CD4-positive, alpha-beta memory T cell (primary cell): ENCODE data around the gene RETREG3. TPM values are rescaled to one million over a fixed set of nuclear protein-coding genes. Genes with fewer than 3 reads are reported as not detected.
"Not testable (repeated sequence)": the region's sequence is repeated elsewhere in the genome, so short reads cannot be mapped to it uniquely, and the experiment has no call there.

ENCODE experiments used
- CTCF ChIA-PET: fragments of 350-600 bp; sonication (Branson Sonifier 250); formaldehyde crosslinking; loops from one replicate; lab custom pipeline; 2021; ENCODE audit warnings: inconsistent platforms; ENCODE audit not compliant: partially characterized antibody; lab: Charles Lee
- POLR2A ChIA-PET: fragments of 350-600 bp; sonication (Branson Sonifier 250); formaldehyde crosslinking; loops from one replicate; lab custom pipeline; 2021; ENCODE audit not compliant: partially characterized antibody; lab: Charles Lee
- DNase-seq, 5 donors: peaks; one replicate each; pipeline versions ENCODE4 v3.0.0 to v3.0.0-alpha.2; 2020 to 2022; ENCODE audit warnings: mixed read lengths in 1 of 5
- H3K27ac ChIP-seq: one replicate; pipeline ENCODE4 v1.7.0; 2013; ENCODE audit warnings: low read depth, low read length
- H3K27me3 ChIP-seq: 2 replicates; pipeline ENCODE4 v1.7.0; 2013; ENCODE audit warnings: mild to moderate bottlenecking, low read length, moderate library complexity; ENCODE audit not compliant: insufficient read depth
- H3K36me3 ChIP-seq: 2 replicates; pipeline ENCODE4 v1.7.0; 2013; ENCODE audit warnings: mild to moderate bottlenecking, low read length, moderate library complexity; ENCODE audit not compliant: insufficient read depth
- H3K4me1 ChIP-seq: 2 replicates; pipeline ENCODE4 v1.7.0; 2013; ENCODE audit warnings: mild to moderate bottlenecking, low read length, moderate library complexity; ENCODE audit not compliant: insufficient read depth
- H3K4me3 ChIP-seq, 2 donors: one replicate each; pipeline ENCODE4 v1.7.0; 2013; ENCODE audit warnings: low read length in 2 of 2, mild to moderate bottlenecking in 1 of 2
- H3K9me3 ChIP-seq, 2 donors: one replicate each; pipeline ENCODE4 v1.7.0; 2013; ENCODE audit warnings: low read length in 2 of 2, control low read depth in 1 of 2; ENCODE audit not compliant: control insufficient read depth in 1 of 2
- H3K27ac Mint-ChIP-seq, 7 donors: one replicate each; pipeline ENCODE4 v1.8.0; 2020 to 2021; ENCODE audit warnings: mixed read lengths in 7 of 7, mild to moderate bottlenecking in 6 of 7, inconsistent platforms in 3 of 7, moderate library complexity in 3 of 7
- H3K27me3 Mint-ChIP-seq, 2 donors: one replicate each; pipeline ENCODE4 v1.8.0; 2020 to 2021; ENCODE audit warnings: mixed read lengths in 2 of 2
- H3K36me3 Mint-ChIP-seq, 2 donors: one replicate each; pipeline ENCODE4 v1.8.0; 2020 to 2021; ENCODE audit warnings: mixed read lengths in 2 of 2, inconsistent platforms in 1 of 2, mild to moderate bottlenecking in 1 of 2
- H3K4me1 Mint-ChIP-seq, 4 donors: one replicate each; pipeline ENCODE4 v1.8.0; 2020 to 2021; ENCODE audit warnings: mixed read lengths in 4 of 4, mild to moderate bottlenecking in 1 of 4
- H3K4me3 Mint-ChIP-seq, 8 donors: one replicate each; pipeline ENCODE4 v1.8.0; 2020 to 2021; ENCODE audit warnings: mixed read lengths in 8 of 8, mild to moderate bottlenecking in 7 of 8, moderate library complexity in 6 of 8, inconsistent platforms in 3 of 8
- H3K9me3 Mint-ChIP-seq, 8 donors: one replicate each; pipeline ENCODE4 v1.8.0; 2020 to 2021; ENCODE audit warnings: mixed read lengths in 8 of 8, mild to moderate bottlenecking in 5 of 8, inconsistent platforms in 3 of 8, moderate library complexity in 1 of 8
- intact Hi-C: fragments of 100-400 bp; cut with micrococcal nuclease; formaldehyde crosslinking; loops from one replicate; pipeline ENCODE4 v1.15.1; 2023
- polyA plus RNA-seq, 2 donors: library from polyadenylated mRNA; unstranded; fragments of 300-500 nt; fragmentation: Illumina TruSeq; gene quantifications; one replicate each; pipeline ENCODE4 v1.2.3, GENCODE V29; 2021
- total RNA-seq, 2 experiments: library from RNA; stranded (reverse); gene quantifications; one replicate each; pipeline ENCODE4 v1.2.3, GENCODE V29; 2021

The RETREG3 gene
- total and polyA plus RNA-seq, 4 experiments from 2014 or later, result 106 to 134 (median 126) TPM

- H3K9me3 Mint-ChIP-seq, result no peaks in the 10 kb centered on the region
- CTCF ChIA-PET, result interaction anchor here (0.5 to 3.6 kb wide), 20 partner anchors 10 to 131 kb away, joined by 3 to 25 read pairs (median 4); partner anchors contain the start of genes NAGLU, PSMC3IP, RETREG3 and TUBG1
- peak overlapping the region in 5 of 8 donors; percentile 36 to 59 (median 56) for H3K4me3 Mint-ChIP-seq
- no peak overlapping the region for H3K27ac Mint-ChIP-seq
- Histone ChIP-seq H3K9me3 (no peaks in the 10 kb centered on the region), H3K27me3 (no peaks in the 10 kb centered on the region), H3K4me1 (peaks cover 7% of the 10 kb centered on the region), H3K36me3 (no peaks in the 10 kb centered on the region), H3K4me3 (peak overlapping the region in 1 of 2 donors; percentile 45), H3K27ac (no peak overlapping the region)
- no peaks in the 10 kb centered on the region for H3K36me3 Mint-ChIP-seq
- intact Hi-C loops, result no loop called here
- H3K27me3 Mint-ChIP-seq, result no peaks in the 10 kb centered on the region
- peak; percentile 62 to 79 (median 69) for DNase-seq
- POLR2A ChIA-PET, result interaction anchor here (0.5 to 2.8 kb wide), 8 partner anchors 9 to 225 kb away, joined by 3 to 22 read pairs (median 6); partner anchors contain the start of genes NAGLU, PSMC3IP and VPS25
- peaks cover 6 to 22% (median 10%) of the 10 kb centered on the region in 4 donors for H3K4me1 Mint-ChIP-seq
Measured at GRCh38 chr17:42548070-42548837, 60.9 kb downstream of the RETREG3 start.

DNA sequence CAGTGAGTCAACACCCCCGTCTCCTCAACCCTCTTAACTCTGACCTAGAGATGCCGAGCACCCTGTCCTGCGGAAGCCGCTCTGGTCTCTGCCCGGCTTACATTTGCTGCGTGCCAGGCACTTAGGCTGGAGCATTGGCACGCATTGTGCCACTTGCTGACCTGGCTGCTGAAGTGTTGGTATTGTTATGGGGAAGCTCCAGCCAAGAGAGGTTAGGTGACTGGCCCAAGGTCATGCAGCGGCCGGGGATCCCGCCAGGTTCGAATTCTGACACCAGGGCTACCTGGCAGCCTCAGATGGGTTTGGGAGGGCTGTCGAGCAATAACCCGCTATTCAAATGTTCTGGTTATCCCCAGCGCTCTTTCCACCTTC lies 61.5 kb downstream of the RETREG3 start:
- POLR2A ChIA-PET, result interaction anchor here (1.0 to 2.8 kb wide), 5 partner anchors 9 to 30 kb away, joined by 5 to 22 read pairs (median 6); partner anchors contain the start of genes NAGLU and PSMC3IP

DNA sequence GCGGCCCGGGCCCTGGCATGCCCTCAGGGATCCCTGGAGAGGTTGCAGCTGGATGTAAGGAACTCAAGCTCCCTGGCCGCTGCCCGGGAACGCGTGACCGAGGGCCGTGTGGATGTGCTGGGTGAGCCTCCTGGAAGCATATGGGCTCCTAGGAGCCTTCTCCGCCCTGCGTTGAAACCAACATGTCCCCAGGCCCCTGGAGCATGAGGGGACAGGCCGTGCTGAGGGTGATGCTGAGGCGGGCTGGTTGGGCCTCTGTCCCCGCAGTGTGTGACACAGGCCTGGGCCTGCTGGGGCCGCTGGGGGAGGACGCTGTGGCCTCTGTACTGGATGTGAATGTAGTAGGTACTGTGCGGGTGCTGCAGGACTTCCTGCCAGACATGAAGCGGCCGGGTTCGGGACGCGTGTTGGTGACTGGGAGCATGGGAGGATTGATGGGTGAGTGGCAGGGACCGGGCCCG lies 62.1 kb downstream of the RETREG3 start:
- Histone ChIP-seq H3K27ac (no peak overlapping the region), H3K36me3 (no peaks in the 10 kb centered on the region), H3K9me3 (no peaks in the 10 kb centered on the region), H3K4me1 (peaks cover 7% of the 10 kb centered on the region), H3K27me3 (no peaks in the 10 kb centered on the region), H3K4me3 (no peak overlapping the region)
- ChIA-PET POLR2A (interaction anchor here (0.6 to 2.8 kb wide), 2 partner anchors 9 to 11 kb away, joined by 4 to 22 read pairs; partner anchors contain the start of gene NAGLU), CTCF (interaction anchor here (0.7 to 3.6 kb wide), 5 partner anchors 9 to 43 kb away, joined by 3 to 25 read pairs (median 5); partner anchors contain the start of gene PSMC3IP)
- Mint-ChIP-seq H3K4me1 (peaks cover 6 to 14% (median 10%) of the 10 kb centered on the region in 4 donors), H3K27me3 (no peaks in the 10 kb centered on the region), H3K36me3 (no peaks in the 10 kb centered on the region), H3K9me3 (no peaks in the 10 kb centered on the region), H3K4me3 (peak overlapping the region in 1 of 8 donors; percentile 16), H3K27ac (no peak overlapping the region)
- no peak for DNase-seq
- intact Hi-C loops, result no loop called here

More for the DNA sequence above, 61.5 kb downstream of the RETREG3 start:
- no peaks in the 10 kb centered on the region for H3K9me3 ChIP-seq
- no peaks in the 10 kb centered on the region for H3K9me3 Mint-ChIP-seq
- H3K4me3 Mint-ChIP-seq, result peak overlapping the region in 2 of 8 donors; percentile 46 to 55
- peaks cover 7% of the 10 kb centered on the region for H3K4me1 ChIP-seq
- H3K27ac ChIP-seq, result no peak overlapping the region
- no peaks in the 10 kb centered on the region for H3K27me3 Mint-ChIP-seq
- H3K27ac Mint-ChIP-seq, result no peak overlapping the region
- intact Hi-C loops, result no loop called here
- H3K36me3 ChIP-seq, result no peaks in the 10 kb centered on the region
- H3K4me3 ChIP-seq, result no peak overlapping the region
- DNase-seq, result no peak
- H3K4me1 Mint-ChIP-seq, result peaks cover 6 to 16% (median 10%) of the 10 kb centered on the region in 4 donors
- H3K36me3 Mint-ChIP-seq, result no peaks in the 10 kb centered on the region
- H3K27me3 ChIP-seq, result no peaks in the 10 kb centered on the region
- CTCF ChIA-PET, result interaction anchor here (1.0 to 3.6 kb wide), 10 partner anchors 9 to 62 kb away, joined by 3 to 25 read pairs (median 4); partner anchors contain the start of genes PSMC3IP, RETREG3 and TUBG1

DNA sequence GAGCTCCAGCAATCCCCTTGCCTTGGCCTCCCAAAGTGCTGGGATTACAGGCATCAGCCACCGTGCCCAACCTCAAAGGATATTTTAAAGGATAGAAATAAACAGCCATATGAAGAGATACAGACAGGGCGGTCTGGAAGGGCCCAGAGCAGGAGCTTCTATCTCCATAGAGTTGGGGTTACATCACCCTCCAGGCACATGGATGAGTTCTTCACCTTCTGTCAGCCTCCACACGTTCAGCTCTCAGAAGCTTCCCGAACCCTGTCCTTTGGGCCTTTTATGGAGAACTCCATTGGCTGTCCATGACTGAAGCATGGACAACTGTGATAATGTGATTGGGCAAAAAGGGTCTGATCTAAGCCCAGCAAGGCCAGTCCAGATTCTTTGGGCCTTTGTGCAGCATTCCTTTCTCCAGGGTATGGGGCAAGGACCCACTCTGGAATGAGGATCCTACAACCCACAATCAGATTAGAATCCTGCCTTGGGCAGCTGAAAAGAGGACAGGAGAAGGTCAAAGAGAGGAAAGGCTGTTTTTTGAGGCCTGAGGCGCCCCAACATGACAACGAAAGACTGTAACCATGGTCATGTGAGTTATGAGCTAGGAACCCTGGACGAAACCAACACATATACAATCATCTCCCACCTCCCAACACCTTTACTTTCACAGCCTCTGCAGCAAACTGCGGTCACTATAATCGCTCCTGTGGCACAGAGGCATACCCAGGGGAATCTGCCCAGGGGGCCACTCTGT lies 63.2 kb downstream of the RETREG3 start:
- H3K27me3 ChIP-seq, H3K27ac Mint-ChIP-seq, H3K4me3 ChIP-seq, H3K36me3 ChIP-seq, DNase-seq, H3K4me3 Mint-ChIP-seq, H3K9me3 ChIP-seq, H3K27ac ChIP-seq, H3K9me3 Mint-ChIP-seq, H3K27me3 Mint-ChIP-seq, H3K36me3 Mint-ChIP-seq, intact Hi-C loops: not testable (repeated sequence)
- ChIA-PET POLR2A (interaction anchor here (1.9 kb wide), 1 partner anchor 10 kb away, joined by 8 read pairs; the partner anchor contains the start of gene NAGLU), CTCF (interaction anchor here (0.6 to 3.6 kb wide), 4 partner anchors 9 to 187 kb away, joined by 3 to 25 read pairs (median 3); partner anchors contain the start of gene PSMC3IP)
- peaks cover 16% of the 10 kb centered on the region for H3K4me1 ChIP-seq
- peaks cover 12 to 21% (median 16%) of the 10 kb centered on the region in 4 donors for H3K4me1 Mint-ChIP-seq

- no peak overlapping the region for H3K4me3 ChIP-seq
- H3K36me3 Mint-ChIP-seq, result peaks cover 0 to 4% of the 10 kb centered on the region in 2 donors
- H3K4me1 Mint-ChIP-seq, result peaks cover 15 to 27% (median 19%) of the 10 kb centered on the region in 4 donors
- H3K4me1 ChIP-seq, result peaks cover 20% of the 10 kb centered on the region
- POLR2A ChIA-PET, result interaction anchor here (1.9 kb wide), 1 partner anchor 9 kb away, joined by 8 read pairs; the partner anchor contains the start of gene NAGLU
- no peak overlapping the region for H3K4me3 Mint-ChIP-seq
- no peak overlapping the region for H3K27ac ChIP-seq
- DNase-seq, result no peak
- H3K36me3 ChIP-seq, result no peaks in the 10 kb centered on the region
- H3K9me3 Mint-ChIP-seq, result no peaks in the 10 kb centered on the region
- intact Hi-C loops, result no loop called here
- CTCF ChIA-PET, result no interaction called here
- no peak overlapping the region for H3K27ac Mint-ChIP-seq
- H3K27me3 Mint-ChIP-seq, result no peaks in the 10 kb centered on the region
- no peaks in the 10 kb centered on the region for H3K9me3 ChIP-seq
- no peaks in the 10 kb centered on the region for H3K27me3 ChIP-seq
Measured at GRCh38 chr17:42544874-42545283, 64.3 kb downstream of the RETREG3 start.

DNA sequence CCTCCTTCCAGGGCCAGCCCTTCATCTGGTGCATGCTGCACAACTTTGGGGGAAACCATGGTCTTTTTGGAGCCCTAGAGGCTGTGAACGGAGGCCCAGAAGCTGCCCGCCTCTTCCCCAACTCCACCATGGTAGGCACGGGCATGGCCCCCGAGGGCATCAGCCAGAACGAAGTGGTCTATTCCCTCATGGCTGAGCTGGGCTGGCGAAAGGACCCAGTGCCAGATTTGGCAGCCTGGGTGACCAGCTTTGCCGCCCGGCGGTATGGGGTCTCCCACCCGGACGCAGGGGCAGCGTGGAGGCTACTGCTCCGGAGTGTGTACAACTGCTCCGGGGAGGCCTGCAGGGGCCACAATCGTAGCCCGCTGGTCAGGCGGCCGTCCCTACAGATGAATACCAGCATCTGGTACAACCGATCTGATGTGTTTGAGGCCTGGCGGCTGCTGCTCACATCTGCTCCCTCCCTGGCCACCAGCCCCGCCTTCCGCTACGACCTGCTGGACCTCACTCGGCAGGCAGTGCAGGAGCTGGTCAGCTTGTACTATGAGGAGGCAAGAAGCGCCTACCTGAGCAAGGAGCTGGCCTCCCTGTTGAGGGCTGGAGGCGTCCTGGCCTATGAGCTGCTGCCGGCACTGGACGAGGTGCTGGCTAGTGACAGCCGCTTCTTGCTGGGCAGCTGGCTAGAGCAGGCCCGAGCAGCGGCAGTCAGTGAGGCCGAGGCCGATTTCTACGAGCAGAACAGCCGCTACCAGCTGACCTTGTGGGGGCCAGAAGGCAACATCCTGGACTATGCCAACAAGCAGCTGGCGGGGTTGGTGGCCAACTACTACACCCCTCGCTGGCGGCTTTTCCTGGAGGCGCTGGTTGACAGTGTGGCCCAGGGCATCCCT lies 65.7 kb downstream of the RETREG3 start:
- Mint-ChIP-seq H3K9me3 (no peaks in the 10 kb centered on the region), H3K27me3 (no peaks in the 10 kb centered on the region), H3K4me1 (peaks cover 13 to 26% (median 17%) of the 10 kb centered on the region in 4 donors), H3K36me3 (peaks cover 0 to 4% of the 10 kb centered on the region in 2 donors), H3K4me3 (no peak overlapping the region), H3K27ac (peak overlapping the region in 1 of 7 donors; percentile 22)
- no peaks in the 10 kb centered on the region for H3K9me3 ChIP-seq
- no peaks in the 10 kb centered on the region for H3K36me3 ChIP-seq
- no peak for DNase-seq
- H3K27me3 ChIP-seq, result no peaks in the 10 kb centered on the region
- no peak overlapping the region for H3K4me3 ChIP-seq
- intact Hi-C loops, result no loop called here
- CTCF ChIA-PET, result no interaction called here
- H3K4me1 ChIP-seq, result peaks cover 14% of the 10 kb centered on the region
- H3K27ac ChIP-seq, result no peak overlapping the region
- POLR2A ChIA-PET, result interaction anchor here (1.0 to 1.4 kb wide), 3 partner anchors 11 to 66 kb away, joined by 3 to 4 read pairs (median 4); partner anchors contain the start of genes RETREG3 and TUBG1
